Measurements from ENCODE around the gene RGS6. TPM values are rescaled to one million over a fixed set of nuclear protein-coding genes. Genes with fewer than 3 reads are reported as not detected.

RGS6 gene
- total and polyA plus RNA-seq, 2 donors (not counting 1 experiment from before 2014, with no cell fraction given): not detected

DNA sequence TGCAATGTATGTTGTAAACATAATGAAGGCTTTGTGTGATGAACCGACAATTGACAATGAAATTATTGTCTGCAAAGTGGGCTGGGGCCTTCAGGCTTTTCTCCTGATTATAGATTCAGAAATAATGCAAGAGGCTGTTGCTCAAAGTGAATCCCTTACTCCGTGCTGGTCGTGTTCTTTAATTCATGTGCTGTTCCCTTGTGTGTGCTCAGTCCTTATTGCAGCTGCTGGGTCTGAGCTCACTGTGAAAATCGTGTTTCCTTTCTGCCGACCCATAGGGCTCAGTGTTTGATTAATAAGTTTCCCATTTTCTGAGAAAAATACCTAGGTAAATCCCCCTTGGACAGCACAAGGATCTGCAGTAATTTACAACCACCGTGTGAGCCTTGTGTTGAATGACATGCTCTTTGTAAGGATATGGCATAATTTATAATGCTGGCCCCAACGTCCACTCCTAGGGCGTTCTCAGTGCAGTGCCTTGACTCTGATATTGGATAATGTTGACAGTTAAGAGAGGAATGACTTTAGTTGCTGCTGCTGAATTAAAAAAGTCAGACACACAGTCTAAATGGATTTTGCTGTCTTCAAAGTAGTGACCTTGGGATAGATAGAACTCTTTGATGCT is 81.6 kb downstream of the RGS6 start:
- Histone ChIP-seq H3K4me2 (ENCODE audit: extremely low read depth, insufficient read depth, low read length) (no peak overlapping the region), H3K9me3 (ENCODE audit: control insufficient read depth, insufficient read depth, low read depth, low read length) (no peaks in the 10 kb centered on the region), H3K27me3 (ENCODE audit: control insufficient read depth, insufficient read depth, low read length) (no peaks in the 10 kb centered on the region), H2AFZ (ENCODE audit: low read length) (no peak overlapping the region), H3K36me3 (ENCODE audit: control insufficient read depth, insufficient read depth, low read length) (no peaks in the 10 kb centered on the region), H3K79me2 (ENCODE audit: control insufficient read depth, insufficient read depth, low read length) (no peaks in the 10 kb centered on the region), H3K9ac (ENCODE audit: insufficient read depth, low read length) (no peak overlapping the region), H3K4me3 (replicated peaks in 1 of 4; ENCODE audit: control extremely low read depth in 1 of 4, insufficient read depth in 1 of 4, low read depth in 3 of 4, low read length in 4 of 4) (no peak overlapping the region), H3K27ac (ENCODE audit: insufficient read depth, low read length) (no peak overlapping the region), H3K4me1 (ENCODE audit: control insufficient read depth, extremely low read depth, insufficient read depth, low read length) (no peaks in the 10 kb centered on the region), H4K20me1 (ENCODE audit: control insufficient read depth, extremely low read depth, insufficient read depth, low read length) (no peaks in the 10 kb centered on the region)
- no peak for DNase-seq (ENCODE audit: low read depth in 2 of 2)
- TF ChIP-seq, protein P1, sequence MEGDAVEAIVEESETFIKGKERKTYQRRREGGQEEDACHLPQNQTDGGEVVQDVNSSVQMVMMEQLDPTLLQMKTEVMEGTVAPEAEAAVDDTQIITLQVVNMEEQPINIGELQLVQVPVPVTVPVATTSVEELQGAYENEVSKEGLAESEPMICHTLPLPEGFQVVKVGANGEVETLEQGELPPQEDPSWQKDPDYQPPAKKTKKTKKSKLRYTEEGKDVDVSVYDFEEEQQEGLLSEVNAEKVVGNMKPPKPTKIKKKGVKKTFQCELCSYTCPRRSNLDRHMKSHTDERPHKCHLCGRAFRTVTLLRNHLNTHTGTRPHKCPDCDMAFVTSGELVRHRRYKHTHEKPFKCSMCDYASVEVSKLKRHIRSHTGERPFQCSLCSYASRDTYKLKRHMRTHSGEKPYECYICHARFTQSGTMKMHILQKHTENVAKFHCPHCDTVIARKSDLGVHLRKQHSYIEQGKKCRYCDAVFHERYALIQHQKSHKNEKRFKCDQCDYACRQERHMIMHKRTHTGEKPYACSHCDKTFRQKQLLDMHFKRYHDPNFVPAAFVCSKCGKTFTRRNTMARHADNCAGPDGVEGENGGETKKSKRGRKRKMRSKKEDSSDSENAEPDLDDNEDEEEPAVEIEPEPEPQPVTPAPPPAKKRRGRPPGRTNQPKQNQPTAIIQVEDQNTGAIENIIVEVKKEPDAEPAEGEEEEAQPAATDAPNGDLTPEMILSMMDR (conservative IDR thresholded peaks at IDR 0.05 in 1 of 2, IDR thresholded peaks at IDR 0.05 in 1 of 2; ENCODE audit: low read depth in 1 of 2, low read length in 2 of 2): no peak
- no peak for TF ChIP-seq EZH2 (IDR thresholded peaks at IDR 0.05; ENCODE audit: low read length, missing control alignments)

DNA sequence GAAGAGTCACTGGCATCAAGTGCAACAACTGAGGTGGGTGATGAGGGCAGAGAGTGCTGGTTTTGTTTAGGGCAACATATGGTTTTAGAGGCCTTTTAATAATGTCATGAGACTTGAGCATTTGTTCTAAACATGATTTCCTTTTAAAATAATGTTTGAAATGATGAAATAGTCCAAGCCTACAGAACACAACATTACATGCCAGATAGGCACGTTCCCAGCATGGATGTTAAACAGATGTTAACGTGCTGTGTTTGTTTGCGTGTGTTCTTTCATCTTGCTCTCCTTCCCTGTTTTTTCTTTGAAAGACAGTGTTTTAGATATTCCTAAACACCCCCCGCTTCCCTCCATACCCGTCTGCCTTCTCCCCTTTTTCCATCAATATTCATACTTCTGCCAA is 82.3 kb downstream of the RGS6 start:
- H3K27me3 ChIP-seq (ENCODE audit: control insufficient read depth, insufficient read depth, low read length): no peaks in the 10 kb centered on the region
- H3K4me1 ChIP-seq (ENCODE audit: control insufficient read depth, extremely low read depth, insufficient read depth, low read length): no peaks in the 10 kb centered on the region
- TF ChIP-seq EZH2 (IDR thresholded peaks at IDR 0.05; ENCODE audit: low read length, missing control alignments): no peak
- TF ChIP-seq, protein P1 (conservative IDR thresholded peaks at IDR 0.05 in 1 of 2, IDR thresholded peaks at IDR 0.05 in 1 of 2; ENCODE audit: low read depth in 1 of 2, low read length in 2 of 2): no peak
- H2AFZ ChIP-seq (ENCODE audit: low read length): no peak overlapping the region
- H3K9ac ChIP-seq (ENCODE audit: insufficient read depth, low read length): no peak overlapping the region
- no peaks in the 10 kb centered on the region for H4K20me1 ChIP-seq (ENCODE audit: control insufficient read depth, extremely low read depth, insufficient read depth, low read length)
- no peak for DNase-seq (ENCODE audit: low read depth in 2 of 2)
- no peaks in the 10 kb centered on the region for H3K36me3 ChIP-seq (ENCODE audit: control insufficient read depth, insufficient read depth, low read length)
- H3K4me3 ChIP-seq (replicated peaks in 1 of 4; ENCODE audit: control extremely low read depth in 1 of 4, insufficient read depth in 1 of 4, low read depth in 3 of 4, low read length in 4 of 4): no peak overlapping the region
- no peak overlapping the region for H3K4me2 ChIP-seq (ENCODE audit: extremely low read depth, insufficient read depth, low read length)
- H3K27ac ChIP-seq (ENCODE audit: insufficient read depth, low read length): no peak overlapping the region
- H3K79me2 ChIP-seq (ENCODE audit: control insufficient read depth, insufficient read depth, low read length): no peaks in the 10 kb centered on the region
- H3K9me3 ChIP-seq (ENCODE audit: control insufficient read depth, insufficient read depth, low read depth, low read length): no peaks in the 10 kb centered on the region

DNA sequence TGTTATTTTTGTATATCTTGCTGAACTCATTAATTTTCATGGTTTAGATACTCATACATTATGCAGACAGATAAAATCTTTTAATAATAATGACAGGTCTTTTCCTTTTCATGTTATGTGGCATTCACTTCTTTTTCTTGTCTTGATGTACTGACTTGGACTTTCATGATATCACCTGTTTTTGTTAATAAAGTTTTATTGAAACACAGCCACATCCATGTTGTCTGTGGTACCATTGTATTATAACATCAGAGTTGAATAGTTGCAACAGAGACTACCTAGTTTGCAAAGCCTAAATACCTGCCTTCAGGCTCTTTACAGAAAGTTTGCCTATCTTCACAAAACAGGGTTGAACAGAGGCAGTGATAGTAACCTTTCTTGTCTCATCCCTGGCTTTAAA is 85.1 kb downstream of the RGS6 start:
- Histone ChIP-seq H3K79me2 (ENCODE audit: control insufficient read depth, insufficient read depth, low read length) (no peaks in the 10 kb centered on the region), H3K27ac (ENCODE audit: insufficient read depth, low read length) (no peak overlapping the region)
- TF ChIP-seq, protein P1 (conservative IDR thresholded peaks at IDR 0.05 in 1 of 2, IDR thresholded peaks at IDR 0.05 in 1 of 2; ENCODE audit: low read depth in 1 of 2, low read length in 2 of 2): no peak

More for the DNA sequence above, 85.1 kb downstream of the RGS6 start:
- Histone ChIP-seq H4K20me1 (ENCODE audit: control insufficient read depth, extremely low read depth, insufficient read depth, low read length) (no peaks in the 10 kb centered on the region), H3K9me3 (ENCODE audit: control insufficient read depth, insufficient read depth, low read depth, low read length) (no peaks in the 10 kb centered on the region), H3K27me3 (ENCODE audit: control insufficient read depth, insufficient read depth, low read length) (no peaks in the 10 kb centered on the region), H3K36me3 (ENCODE audit: control insufficient read depth, insufficient read depth, low read length) (no peaks in the 10 kb centered on the region), H3K4me1 (ENCODE audit: control insufficient read depth, extremely low read depth, insufficient read depth, low read length) (no peaks in the 10 kb centered on the region), H3K4me2 (ENCODE audit: extremely low read depth, insufficient read depth, low read length) (no peak overlapping the region), H3K9ac (ENCODE audit: insufficient read depth, low read length) (no peak overlapping the region), H2AFZ (ENCODE audit: low read length) (no peak overlapping the region), H3K4me3 (replicated peaks in 1 of 4; ENCODE audit: control extremely low read depth in 1 of 4, insufficient read depth in 1 of 4, low read depth in 3 of 4, low read length in 4 of 4) (no peak overlapping the region)
- DNase-seq (ENCODE audit: low read depth in 2 of 2): no peak

Measured in fibroblast of lung (primary cell).